GM23338 (cell line): ENCODE measurements around the gene OR6N1. TPM values are rescaled to one million over a fixed set of nuclear protein-coding genes. Genes with fewer than 3 reads are reported as not detected.

Source experiments
- POLR2AphosphoS5 ChIP-seq: IDR thresholded peaks from 2 replicates; pipeline ENCODE4 v1.6.1; 2016; ENCODE audit warnings: antibody characterized with exemption, low read depth
- ZNF331 ChIP-seq: fragments of 250-450 bp; sonication (Bioruptor Pico); IDR thresholded peaks from 2 replicates; pipeline ENCODE4 v1.5.0; 2020; ENCODE audit warnings: low read depth, mild to moderate bottlenecking, moderate library complexity
- ZNF462 ChIP-seq: fragments of 250-450 bp; sonication (Bioruptor Pico); IDR thresholded peaks from 2 replicates; pipeline ENCODE4 v1.5.0; 2020; ENCODE audit warnings: mild to moderate bottlenecking, moderate library complexity
- polyA plus RNA-seq: library from polyadenylated mRNA; unstranded; fragments of >200 nt; fragmentation: Nextera tagmentation; extraction: Ambion mirVana; gene quantifications from 2 replicates; pipeline ENCODE4 v1.2.1, GENCODE V29; 2016
- total RNA-seq: library from RNA; depleted of rRNA; stranded (reverse); fragments of >200 nt; shearing (Covaris generic); gene quantifications from 2 replicates; pipeline ENCODE4 v1.2.3, GENCODE V29; 2014
- TF ChIP-seq, protein P1 (sequence below): IDR thresholded peaks from one replicate; pipeline ENCODE4 v1.6.1; 2018; ENCODE audit warnings: antibody characterized with exemption; ENCODE audit not compliant: unreplicated experiment
- TF ChIP-seq, protein P2 (sequence below): IDR thresholded peaks from 2 replicates; pipeline ENCODE4 v1.6.1; 2016; ENCODE audit warnings: antibody characterized with exemption

OR6N1 gene
- total and polyA plus RNA-seq, 2 experiments from 2014 or later, result not detected

DNA sequence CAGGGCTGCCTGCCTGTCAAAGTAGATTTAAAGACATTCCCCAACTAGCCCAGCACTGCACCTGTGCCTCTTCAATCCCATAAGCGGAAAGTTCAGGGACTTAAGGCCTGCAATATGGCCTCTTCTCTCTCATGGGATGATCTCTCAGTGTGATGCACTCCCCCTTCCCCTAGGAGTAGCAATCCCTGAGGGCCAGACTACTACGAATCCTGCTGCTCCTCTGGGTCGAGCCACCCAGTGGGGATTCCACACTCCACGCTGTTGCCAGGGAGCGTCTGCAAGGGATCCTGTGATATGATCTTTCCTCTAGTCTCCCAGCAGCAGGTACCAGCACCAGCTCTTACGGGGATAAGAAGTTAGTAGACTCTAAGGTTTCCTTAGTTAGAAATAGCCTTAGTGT is 22.3 kb upstream of the OR6N1 start (continued):
- TF ChIP-seq ZNF462 (CRISPR knock-in tag) (no peak), ZNF331 (CRISPR knock-in tag) (no peak), POLR2AphosphoS5 (no peak)
- TF ChIP-seq, protein P1, sequence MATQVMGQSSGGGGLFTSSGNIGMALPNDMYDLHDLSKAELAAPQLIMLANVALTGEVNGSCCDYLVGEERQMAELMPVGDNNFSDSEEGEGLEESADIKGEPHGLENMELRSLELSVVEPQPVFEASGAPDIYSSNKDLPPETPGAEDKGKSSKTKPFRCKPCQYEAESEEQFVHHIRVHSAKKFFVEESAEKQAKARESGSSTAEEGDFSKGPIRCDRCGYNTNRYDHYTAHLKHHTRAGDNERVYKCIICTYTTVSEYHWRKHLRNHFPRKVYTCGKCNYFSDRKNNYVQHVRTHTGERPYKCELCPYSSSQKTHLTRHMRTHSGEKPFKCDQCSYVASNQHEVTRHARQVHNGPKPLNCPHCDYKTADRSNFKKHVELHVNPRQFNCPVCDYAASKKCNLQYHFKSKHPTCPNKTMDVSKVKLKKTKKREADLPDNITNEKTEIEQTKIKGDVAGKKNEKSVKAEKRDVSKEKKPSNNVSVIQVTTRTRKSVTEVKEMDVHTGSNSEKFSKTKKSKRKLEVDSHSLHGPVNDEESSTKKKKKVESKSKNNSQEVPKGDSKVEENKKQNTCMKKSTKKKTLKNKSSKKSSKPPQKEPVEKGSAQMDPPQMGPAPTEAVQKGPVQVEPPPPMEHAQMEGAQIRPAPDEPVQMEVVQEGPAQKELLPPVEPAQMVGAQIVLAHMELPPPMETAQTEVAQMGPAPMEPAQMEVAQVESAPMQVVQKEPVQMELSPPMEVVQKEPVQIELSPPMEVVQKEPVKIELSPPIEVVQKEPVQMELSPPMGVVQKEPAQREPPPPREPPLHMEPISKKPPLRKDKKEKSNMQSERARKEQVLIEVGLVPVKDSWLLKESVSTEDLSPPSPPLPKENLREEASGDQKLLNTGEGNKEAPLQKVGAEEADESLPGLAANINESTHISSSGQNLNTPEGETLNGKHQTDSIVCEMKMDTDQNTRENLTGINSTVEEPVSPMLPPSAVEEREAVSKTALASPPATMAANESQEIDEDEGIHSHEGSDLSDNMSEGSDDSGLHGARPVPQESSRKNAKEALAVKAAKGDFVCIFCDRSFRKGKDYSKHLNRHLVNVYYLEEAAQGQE, result no peak
- TF ChIP-seq, protein P2, sequence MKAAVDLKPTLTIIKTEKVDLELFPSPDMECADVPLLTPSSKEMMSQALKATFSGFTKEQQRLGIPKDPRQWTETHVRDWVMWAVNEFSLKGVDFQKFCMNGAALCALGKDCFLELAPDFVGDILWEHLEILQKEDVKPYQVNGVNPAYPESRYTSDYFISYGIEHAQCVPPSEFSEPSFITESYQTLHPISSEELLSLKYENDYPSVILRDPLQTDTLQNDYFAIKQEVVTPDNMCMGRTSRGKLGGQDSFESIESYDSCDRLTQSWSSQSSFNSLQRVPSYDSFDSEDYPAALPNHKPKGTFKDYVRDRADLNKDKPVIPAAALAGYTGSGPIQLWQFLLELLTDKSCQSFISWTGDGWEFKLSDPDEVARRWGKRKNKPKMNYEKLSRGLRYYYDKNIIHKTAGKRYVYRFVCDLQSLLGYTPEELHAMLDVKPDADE, result no peak
